Activated naive CD4-positive, alpha-beta T cell treated with anti-CD3 and anti-CD28 coated beads, Interleukin-2, amount 50 U/mL, for 16 hours (primary cell): ENCODE measurements around the gene TFEB.

Source experiments
- DNase-seq: peaks from one replicate; pipeline ENCODE4 v3.0.0-alpha.2; 2020

The TFEB gene

GRCh38 chr6:41671376-41671775 is 64.0 kb downstream of the TFEB start:
- DNase-seq = no peak

GRCh38 chr6:41670703-41671360 is 64.6 kb downstream of the TFEB start:
- DNase-seq = no peak

GRCh38 chr6:41668968-41669367 is 66.4 kb downstream of the TFEB start:
- no peak for DNase-seq

GRCh38 chr6:41667195-41667594 is 68.2 kb downstream of the TFEB start:
- DNase-seq = no peak

- DNase-seq = no peak
Measured at GRCh38 chr6:41664271-41664670, 71.1 kb downstream of the TFEB start.

GRCh38 chr6:41663568-41663967 is 71.8 kb downstream of the TFEB start:
- DNase-seq = no peak

GRCh38 chr6:41659935-41660334 is 75.5 kb downstream of the TFEB start:
- no peak for DNase-seq

GRCh38 chr6:41658636-41659035 is 76.8 kb downstream of the TFEB start:
- no peak for DNase-seq

- DNase-seq = no peak
Measured at GRCh38 chr6:41657131-41658094, 78.0 kb downstream of the TFEB start.

GRCh38 chr6:41656002-41656691 is 79.3 kb downstream of the TFEB start:
- no peak for DNase-seq

- no peak for DNase-seq
Measured at GRCh38 chr6:41655646-41656001, 79.8 kb downstream of the TFEB start.

GRCh38 chr6:41655176-41655575 is 80.2 kb downstream of the TFEB start:
- no peak for DNase-seq

GRCh38 chr6:41654698-41655151 is 80.7 kb downstream of the TFEB start:
- DNase-seq = no peak

- DNase-seq = no peak
Measured at GRCh38 chr6:41654151-41654697, 81.2 kb downstream of the TFEB start.

GRCh38 chr6:41653691-41654090 is 81.7 kb downstream of the TFEB start:
- DNase-seq = no peak

- no peak for DNase-seq
Measured at GRCh38 chr6:41652866-41653652, 82.3 kb downstream of the TFEB start.

GRCh38 chr6:41651962-41652657 is 83.3 kb downstream of the TFEB start:
- no peak for DNase-seq

GRCh38 chr6:41651246-41651961 is 84.0 kb downstream of the TFEB start:
- DNase-seq = no peak

GRCh38 chr6:41650120-41650519 is 85.3 kb downstream of the TFEB start:
- no peak for DNase-seq

- DNase-seq = no peak
Measured at GRCh38 chr6:41649596-41649995, 85.8 kb downstream of the TFEB start.

GRCh38 chr6:41648921-41649320 is 86.5 kb downstream of the TFEB start:
- no peak for DNase-seq
